LNCAP (cell line): ENCODE data around the gene SKIL.

Experiments used
- CTCF ChIP-seq: fragments of 450-650 bp; IDR thresholded peaks from 2 replicates; pipeline ENCODE4 v1.5.1; 2017; ENCODE audit warnings: mild to moderate bottlenecking

The SKIL gene

GRCh38 chr3:170357176-170358041 is at the start of gene SKIL:
TSS of gene SKIL (plus strand) at chr3:170357715. CDS start at chr3:170360332, 2,617 bp downstream.
- TF ChIP-seq CTCF: no peak

- TF ChIP-seq CTCF: no peak
Measured at GRCh38 chr3:170309046-170309445, 48.5 kb upstream of the SKIL start.

GRCh38 chr3:170317954-170318353 is 39.6 kb upstream of the SKIL start:
- no peak for TF ChIP-seq CTCF

GRCh38 chr3:170320461-170321121 is 36.9 kb upstream of the SKIL start:
- TF ChIP-seq CTCF: no peak

- TF ChIP-seq CTCF: no peak
Measured at GRCh38 chr3:170321321-170322034, 36.0 kb upstream of the SKIL start.

- no peak for TF ChIP-seq CTCF
Measured at GRCh38 chr3:170322566-170323269, 34.8 kb upstream of the SKIL start.

GRCh38 chr3:170323331-170323730 is 34.2 kb upstream of the SKIL start:
- no peak for TF ChIP-seq CTCF
